Gastrocnemius medialis (tissue), 4 donors: ENCODE results near the gene PTPRN2.
"Not testable (repeated sequence)": the region's sequence is repeated elsewhere in the genome, so short reads cannot be mapped to it uniquely, and the experiment has no call there.

Experiments used
- POLR2A ChIP-seq, 2 donors: fragments of 450-650 bp; IDR thresholded peaks; one replicate each; pipeline ENCODE4 v1.6.1; 2017; ENCODE audit warnings: antibody characterized with exemption in 2 of 2, mild to moderate bottlenecking in 2 of 2, moderate library complexity in 2 of 2
- TF ChIP-seq, protein P1 (sequence below), 5 experiments: fragments of 450-650 bp in 3 of 5; fragments of 200-600 bp in 2 of 5; sonication (generic) in 2 of 5; IDR thresholded peaks in 4 of 5; conservative IDR thresholded peaks in 1 of 5; 1 replicate in 4 of 5; 2 replicates in 1 of 5; pipeline ENCODE4 v1.5.1; 2016 to 2019; ENCODE audit warnings: antibody characterized with exemption in 5 of 5, mild to moderate bottlenecking in 3 of 5, moderate library complexity in 3 of 5

DNA sequence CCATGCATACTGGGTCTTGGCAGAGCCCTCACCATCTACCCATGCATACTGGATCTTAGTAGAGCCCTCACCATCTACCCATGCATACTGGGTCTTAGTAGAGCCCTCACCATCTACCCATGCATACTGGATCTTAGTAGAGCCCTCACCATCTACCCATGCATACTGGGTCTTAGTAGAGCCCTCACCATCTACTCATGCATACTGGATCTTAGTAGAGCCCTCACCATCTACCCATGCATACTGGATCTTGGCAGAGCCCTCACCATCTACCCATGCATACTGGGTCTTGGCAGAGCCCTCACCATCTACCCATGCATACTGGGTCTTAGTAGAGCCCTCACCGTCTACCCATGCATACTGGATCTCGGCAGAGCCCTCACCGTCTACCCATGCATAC is 890.3 kb downstream of the PTPRN2 start:
- TF ChIP-seq, protein P1, sequence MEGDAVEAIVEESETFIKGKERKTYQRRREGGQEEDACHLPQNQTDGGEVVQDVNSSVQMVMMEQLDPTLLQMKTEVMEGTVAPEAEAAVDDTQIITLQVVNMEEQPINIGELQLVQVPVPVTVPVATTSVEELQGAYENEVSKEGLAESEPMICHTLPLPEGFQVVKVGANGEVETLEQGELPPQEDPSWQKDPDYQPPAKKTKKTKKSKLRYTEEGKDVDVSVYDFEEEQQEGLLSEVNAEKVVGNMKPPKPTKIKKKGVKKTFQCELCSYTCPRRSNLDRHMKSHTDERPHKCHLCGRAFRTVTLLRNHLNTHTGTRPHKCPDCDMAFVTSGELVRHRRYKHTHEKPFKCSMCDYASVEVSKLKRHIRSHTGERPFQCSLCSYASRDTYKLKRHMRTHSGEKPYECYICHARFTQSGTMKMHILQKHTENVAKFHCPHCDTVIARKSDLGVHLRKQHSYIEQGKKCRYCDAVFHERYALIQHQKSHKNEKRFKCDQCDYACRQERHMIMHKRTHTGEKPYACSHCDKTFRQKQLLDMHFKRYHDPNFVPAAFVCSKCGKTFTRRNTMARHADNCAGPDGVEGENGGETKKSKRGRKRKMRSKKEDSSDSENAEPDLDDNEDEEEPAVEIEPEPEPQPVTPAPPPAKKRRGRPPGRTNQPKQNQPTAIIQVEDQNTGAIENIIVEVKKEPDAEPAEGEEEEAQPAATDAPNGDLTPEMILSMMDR (IDR thresholded peaks at IDR 0.05 in 4 of 5, conservative IDR thresholded peaks at IDR 0.05 in 1 of 5): not testable (repeated sequence)
- TF ChIP-seq POLR2A (IDR thresholded peaks at IDR 0.05): not testable (repeated sequence)
